Esophagus squamous epithelium (tissue), 4 donors: ENCODE data around the gene FTL.

Source experiments
- POLR2A ChIP-seq, 4 donors: fragments of 450-650 bp; IDR thresholded peaks; one replicate each; pipeline ENCODE4 v1.6.1; 2017; ENCODE audit warnings: antibody characterized with exemption in 4 of 4, mild to moderate bottlenecking in 4 of 4, moderate library complexity in 3 of 4
- TF ChIP-seq, protein P1 (sequence below), 6 experiments: fragments of 450-650 bp in 4 of 6; fragments of 200-600 bp in 2 of 6; sonication (generic) in 2 of 6; IDR thresholded peaks; one replicate each; pipeline ENCODE4 v1.5.1; 2016 to 2019; ENCODE audit warnings: antibody characterized with exemption in 6 of 6, mild to moderate bottlenecking in 4 of 6, moderate library complexity in 4 of 6

DNA sequence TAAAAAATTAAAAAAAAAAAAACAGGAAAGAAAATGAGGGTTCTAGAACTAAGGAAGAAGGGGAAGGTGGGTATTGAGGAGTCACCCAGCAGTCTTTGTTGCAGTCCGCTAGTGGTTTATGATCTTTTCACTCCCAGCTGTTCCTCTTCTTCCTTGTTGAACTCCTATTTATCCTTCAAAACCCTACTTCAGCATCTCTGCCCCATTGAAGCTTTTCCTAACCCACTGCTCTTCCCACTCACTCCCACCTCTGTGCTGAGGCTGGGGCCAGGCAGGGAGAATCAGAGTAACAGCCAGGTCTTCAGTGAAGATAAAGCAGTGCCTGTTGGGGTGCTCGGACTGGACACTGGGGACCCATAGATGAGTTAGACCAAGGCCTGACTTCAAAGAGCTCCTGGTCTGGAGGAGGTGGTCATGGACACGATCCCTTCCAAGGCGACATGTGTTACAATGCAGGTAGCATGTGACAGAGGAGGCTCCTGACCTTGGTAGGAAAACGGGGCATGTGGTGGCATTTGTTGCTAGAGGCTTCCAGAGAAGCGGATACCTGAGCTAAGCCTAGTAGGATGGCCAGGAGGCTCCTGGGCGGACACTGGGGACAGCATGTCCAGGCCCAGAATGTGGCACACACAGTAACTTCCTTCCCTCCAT, 40.0 kb downstream of the FTL start:
- TF ChIP-seq, protein P1, sequence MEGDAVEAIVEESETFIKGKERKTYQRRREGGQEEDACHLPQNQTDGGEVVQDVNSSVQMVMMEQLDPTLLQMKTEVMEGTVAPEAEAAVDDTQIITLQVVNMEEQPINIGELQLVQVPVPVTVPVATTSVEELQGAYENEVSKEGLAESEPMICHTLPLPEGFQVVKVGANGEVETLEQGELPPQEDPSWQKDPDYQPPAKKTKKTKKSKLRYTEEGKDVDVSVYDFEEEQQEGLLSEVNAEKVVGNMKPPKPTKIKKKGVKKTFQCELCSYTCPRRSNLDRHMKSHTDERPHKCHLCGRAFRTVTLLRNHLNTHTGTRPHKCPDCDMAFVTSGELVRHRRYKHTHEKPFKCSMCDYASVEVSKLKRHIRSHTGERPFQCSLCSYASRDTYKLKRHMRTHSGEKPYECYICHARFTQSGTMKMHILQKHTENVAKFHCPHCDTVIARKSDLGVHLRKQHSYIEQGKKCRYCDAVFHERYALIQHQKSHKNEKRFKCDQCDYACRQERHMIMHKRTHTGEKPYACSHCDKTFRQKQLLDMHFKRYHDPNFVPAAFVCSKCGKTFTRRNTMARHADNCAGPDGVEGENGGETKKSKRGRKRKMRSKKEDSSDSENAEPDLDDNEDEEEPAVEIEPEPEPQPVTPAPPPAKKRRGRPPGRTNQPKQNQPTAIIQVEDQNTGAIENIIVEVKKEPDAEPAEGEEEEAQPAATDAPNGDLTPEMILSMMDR (IDR thresholded peaks at IDR 0.05) = no peak
- no peak for TF ChIP-seq POLR2A (IDR thresholded peaks at IDR 0.05)
